Measurements from ENCODE around the gene GOSR2. TPM values are rescaled to one million over a fixed set of nuclear protein-coding genes. Genes with fewer than 3 reads are reported as not detected.

The GOSR2 gene
- total and polyA plus RNA-seq, 2 of the 13 experiments (the other 11 are each of a cell fraction or from before 2014, with no cell fraction given), result 61.5 to 63.9 TPM

GRCh38 chr17:46942441-46943217, 19.7 kb downstream of the GOSR2 start (continued):
- TF ChIP-seq, protein P1, sequence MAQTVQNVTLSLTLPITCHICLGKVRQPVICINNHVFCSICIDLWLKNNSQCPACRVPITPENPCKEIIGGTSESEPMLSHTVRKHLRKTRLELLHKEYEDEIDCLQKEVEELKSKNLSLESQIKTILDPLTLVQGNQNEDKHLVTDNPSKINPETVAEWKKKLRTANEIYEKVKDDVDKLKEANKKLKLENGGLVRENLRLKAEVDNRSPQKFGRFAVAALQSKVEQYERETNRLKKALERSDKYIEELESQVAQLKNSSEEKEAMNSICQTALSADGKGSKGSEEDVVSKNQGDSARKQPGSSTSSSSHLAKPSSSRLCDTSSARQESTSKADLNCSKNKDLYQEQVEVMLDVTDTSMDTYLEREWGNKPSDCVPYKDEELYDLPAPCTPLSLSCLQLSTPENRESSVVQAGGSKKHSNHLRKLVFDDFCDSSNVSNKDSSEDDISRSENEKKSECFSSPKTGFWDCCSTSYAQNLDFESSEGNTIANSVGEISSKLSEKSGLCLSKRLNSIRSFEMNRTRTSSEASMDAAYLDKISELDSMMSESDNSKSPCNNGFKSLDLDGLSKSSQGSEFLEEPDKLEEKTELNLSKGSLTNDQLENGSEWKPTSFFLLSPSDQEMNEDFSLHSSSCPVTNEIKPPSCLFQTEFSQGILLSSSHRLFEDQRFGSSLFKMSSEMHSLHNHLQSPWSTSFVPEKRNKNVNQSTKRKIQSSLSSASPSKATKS (CRISPR knock-in tag; IDR thresholded peaks at IDR 0.05), result no peak
- no peak for TF ChIP-seq HOXA9 (CRISPR knock-in tag; IDR thresholded peaks at IDR 0.05; ENCODE audit: borderline replicate concordance)
- TF ChIP-seq ZNF460 (CRISPR knock-in tag; IDR thresholded peaks at IDR 0.05; ENCODE audit: borderline replicate concordance), result no peak
- no peak for TF ChIP-seq MLXIP (CRISPR knock-in tag; IDR thresholded peaks at IDR 0.05; ENCODE audit: borderline replicate concordance)
- TF ChIP-seq, protein P2, sequence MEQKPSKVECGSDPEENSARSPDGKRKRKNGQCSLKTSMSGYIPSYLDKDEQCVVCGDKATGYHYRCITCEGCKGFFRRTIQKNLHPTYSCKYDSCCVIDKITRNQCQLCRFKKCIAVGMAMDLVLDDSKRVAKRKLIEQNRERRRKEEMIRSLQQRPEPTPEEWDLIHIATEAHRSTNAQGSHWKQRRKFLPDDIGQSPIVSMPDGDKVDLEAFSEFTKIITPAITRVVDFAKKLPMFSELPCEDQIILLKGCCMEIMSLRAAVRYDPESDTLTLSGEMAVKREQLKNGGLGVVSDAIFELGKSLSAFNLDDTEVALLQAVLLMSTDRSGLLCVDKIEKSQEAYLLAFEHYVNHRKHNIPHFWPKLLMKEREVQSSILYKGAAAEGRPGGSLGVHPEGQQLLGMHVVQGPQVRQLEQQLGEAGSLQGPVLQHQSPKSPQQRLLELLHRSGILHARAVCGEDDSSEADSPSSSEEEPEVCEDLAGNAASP (CRISPR knock-in tag; IDR thresholded peaks at IDR 0.05; ENCODE audit: borderline replicate concordance), result peak; percentile 42; the same call in 1 of the 2 replicates
- no peak; the same call in 1 of the 2 replicates for TF ChIP-seq ZNF567 (CRISPR knock-in tag; IDR thresholded peaks at IDR 0.05; ENCODE audit: borderline replicate concordance)
- no peak for TF ChIP-seq KDM5A (IDR thresholded peaks at IDR 0.05; ENCODE audit: borderline replicate concordance, low read length)
- no peak for TF ChIP-seq GZF1 (CRISPR knock-in tag; IDR thresholded peaks at IDR 0.05)
- TF ChIP-seq GMEB2 (CRISPR knock-in tag; IDR thresholded peaks at IDR 0.05; ENCODE audit: low read depth), result no peak
- no peak for TF ChIP-seq CCAR2 (optimal IDR thresholded peaks at IDR 0.05; ENCODE audit: low read depth, low read length)
- no peak for TF ChIP-seq DNMT3B (CRISPR knock-in tag; conservative IDR thresholded peaks at IDR 0.05)
- no peak for TF ChIP-seq SP4 (CRISPR knock-in tag; IDR thresholded peaks at IDR 0.05)
- no peak for TF ChIP-seq BRCA1 (CRISPR knock-in tag; IDR thresholded peaks at IDR 0.05)

All from HepG2 (cell line).